Activated T-cell treated with anti-CD3 and anti-CD28 coated beads, Interleukin-2, amount 50 U/mL, for 1 hour (primary cell): ENCODE data around the gene HLCS.

Experiments
- DNase-seq: peaks from one replicate; pipeline ENCODE4 v3.0.0-alpha.2; 2020

The HLCS gene

GRCh38 chr21:36985751-36986594 lies 19.5 kb upstream of the HLCS start:
- DNase-seq: no peak

- DNase-seq: no peak
Observed at GRCh38 chr21:36981977-36982700, 15.7 kb upstream of the HLCS start.

GRCh38 chr21:36981049-36981391 lies 14.6 kb upstream of the HLCS start:
- no peak for DNase-seq

GRCh38 chr21:36980280-36981048 lies 14.0 kb upstream of the HLCS start:
- DNase-seq: peak; percentile 35

- peak; percentile 35 for DNase-seq
Observed at GRCh38 chr21:36976882-36977651, 10.6 kb upstream of the HLCS start.

GRCh38 chr21:36976228-36976861 lies 9.9 kb upstream of the HLCS start:
- no peak for DNase-seq

GRCh38 chr21:36974851-36975192 lies 8.4 kb upstream of the HLCS start:
- no peak for DNase-seq

GRCh38 chr21:36973986-36974850 lies 7.7 kb upstream of the HLCS start:
- no peak for DNase-seq

- no peak for DNase-seq
Observed at GRCh38 chr21:36968976-36969375, 2.5 kb upstream of the HLCS start.

- DNase-seq: no peak
Observed at GRCh38 chr21:36968414-36968813, 1.9 kb upstream of the HLCS start.

GRCh38 chr21:36966821-36967768 lies 626 bp upstream of the HLCS start:
- no peak for DNase-seq

- no peak for DNase-seq
Observed at GRCh38 chr21:36965720-36966065, 776 bp downstream of the HLCS start.

- no peak for DNase-seq
Observed at GRCh38 chr21:36964827-36965719, 1.4 kb downstream of the HLCS start.

- DNase-seq: no peak
Observed at GRCh38 chr21:36964398-36964797, 2.1 kb downstream of the HLCS start.

- DNase-seq: no peak
Observed at GRCh38 chr21:36962098-36962780, 4.2 kb downstream of the HLCS start.

- DNase-seq: no peak
Observed at GRCh38 chr21:36960676-36961284, 5.7 kb downstream of the HLCS start.

- no peak for DNase-seq
Observed at GRCh38 chr21:36959020-36959835, 7.2 kb downstream of the HLCS start.
